Esophagus muscularis mucosa (tissue), 4 donors: ENCODE data around the gene LCE3E. TPM values are rescaled to one million over a fixed set of nuclear protein-coding genes. Genes with fewer than 3 reads are reported as not detected.
A peak's percentile ranks its signal among the peaks of the same experiment; 100 is the strongest.

Source experiments
- DNase-seq: peaks from one replicate; pipeline ENCODE4 v3.0.0-alpha.2; 2017; ENCODE audit errors: extremely low spot score
- H3K27ac ChIP-seq, 4 donors: fragments of 200-600 bp; sonication (generic); replicated peaks in 1 of 4; 1 replicate in 3 of 4; 2 replicates in 1 of 4; pipeline ENCODE4 v1.5.1; 2016 to 2019; ENCODE audit warnings: mild to moderate bottlenecking in 1 of 4
- H3K27me3 ChIP-seq, 4 donors: fragments of 200-600 bp; sonication (generic); one replicate each; pipeline versions ENCODE4 v1.5.1 to v1.6.0; 2016 to 2019
- H3K36me3 ChIP-seq, 4 donors: fragments of 200-600 bp; sonication (generic); one replicate each; pipeline ENCODE4 v1.5.1; 2016 to 2019
- H3K4me1 ChIP-seq, 4 donors: fragments of 200-600 bp; sonication (generic); one replicate each; pipeline ENCODE4 v1.5.1; 2016 to 2019
- H3K4me3 ChIP-seq, 4 donors: fragments of 200-600 bp; sonication (generic); 1 replicate in 2 of 4; 2 replicates in 2 of 4; pipeline ENCODE4 v1.5.1; 2016 to 2019; ENCODE audit warnings: mild to moderate bottlenecking in 4 of 4, moderate library complexity in 1 of 4
- H3K9me3 ChIP-seq, 4 donors: fragments of 200-600 bp; sonication (generic); 1 replicate in 3 of 4; 2 replicates in 1 of 4; pipeline ENCODE4 v1.5.1; 2016 to 2019
- EP300 ChIP-seq: sonication (generic); formaldehyde crosslinking; IDR thresholded peaks from one replicate; pipeline ENCODE4 v1.6.1; 2017; ENCODE audit warnings: antibody characterized with exemption
- POLR2A ChIP-seq: fragments of 450-650 bp; IDR thresholded peaks from one replicate; pipeline ENCODE4 v1.6.1; 2017; ENCODE audit warnings: antibody characterized with exemption, moderate library complexity, mild to moderate bottlenecking, low read depth
- POLR2AphosphoS5 ChIP-seq, 2 donors: sonication (generic); formaldehyde crosslinking; IDR thresholded peaks; one replicate each; pipeline ENCODE4 v1.6.1; 2017; ENCODE audit warnings: antibody characterized with exemption in 2 of 2
- WGBS: methylation state at CpG from one replicate; pipeline ENCODE4 v1.1.5; 2018; 5-methylcytosine and 5-hydroxymethylcytosine counted together
- intact Hi-C: fragments of 100-400 bp; cut with DNase I; formaldehyde crosslinking; loops from one replicate; pipeline ENCODE4 v1.15.1; 2023
- total RNA-seq, 4 donors: library from RNA; depleted of rRNA; stranded (reverse); fragments of >200 nt; gene quantifications; one replicate each; pipeline versions ENCODE4 v1.1.0 to v1.2.1, GENCODE V29; 2016
- TF ChIP-seq, protein P1 (sequence below), 3 experiments: fragments of 200-600 bp in 2 of 3; fragments of 450-650 bp in 1 of 3; sonication (generic) in 2 of 3; IDR thresholded peaks; one replicate each; pipeline ENCODE4 v1.5.1; 2017 to 2019; ENCODE audit warnings: antibody characterized with exemption in 3 of 3, mild to moderate bottlenecking in 2 of 3, moderate library complexity in 1 of 3

LCE3E gene
- total RNA-seq, 4 donors from 2014 or later: not detected

DNA sequence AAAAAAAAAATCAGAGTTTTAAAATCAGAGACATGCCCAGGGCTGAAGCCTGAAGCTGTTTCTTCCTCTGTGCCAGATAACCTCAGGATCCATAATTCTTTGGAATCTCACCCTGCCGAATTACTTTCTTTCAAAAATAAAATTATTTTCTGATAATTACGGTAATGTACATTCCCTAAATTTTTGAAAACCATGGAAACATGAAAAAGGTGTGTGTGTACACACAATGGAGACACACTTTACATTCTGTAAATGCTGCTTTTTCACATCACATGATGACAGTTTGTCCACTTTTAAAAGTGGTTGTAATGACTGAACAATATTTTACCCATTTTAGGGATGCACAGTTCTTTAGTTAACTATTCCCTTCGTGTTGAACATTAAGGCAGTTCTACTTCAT, 30.8 kb downstream of the LCE3E start:
- Histone ChIP-seq H3K4me3 (no peak overlapping the region), H3K4me1 (no peaks in the 10 kb centered on the region), H3K27me3 (peaks cover 0 to 10% (median 0%) of the 10 kb centered on the region in 4 donors), H3K27ac (no peak overlapping the region), H3K36me3 (no peaks in the 10 kb centered on the region), H3K9me3 (peaks cover 0 to 12% (median 0%) of the 10 kb centered on the region in 4 donors)
- no peak for TF ChIP-seq POLR2AphosphoS5 (IDR thresholded peaks at IDR 0.05)
- TF ChIP-seq, protein P1, sequence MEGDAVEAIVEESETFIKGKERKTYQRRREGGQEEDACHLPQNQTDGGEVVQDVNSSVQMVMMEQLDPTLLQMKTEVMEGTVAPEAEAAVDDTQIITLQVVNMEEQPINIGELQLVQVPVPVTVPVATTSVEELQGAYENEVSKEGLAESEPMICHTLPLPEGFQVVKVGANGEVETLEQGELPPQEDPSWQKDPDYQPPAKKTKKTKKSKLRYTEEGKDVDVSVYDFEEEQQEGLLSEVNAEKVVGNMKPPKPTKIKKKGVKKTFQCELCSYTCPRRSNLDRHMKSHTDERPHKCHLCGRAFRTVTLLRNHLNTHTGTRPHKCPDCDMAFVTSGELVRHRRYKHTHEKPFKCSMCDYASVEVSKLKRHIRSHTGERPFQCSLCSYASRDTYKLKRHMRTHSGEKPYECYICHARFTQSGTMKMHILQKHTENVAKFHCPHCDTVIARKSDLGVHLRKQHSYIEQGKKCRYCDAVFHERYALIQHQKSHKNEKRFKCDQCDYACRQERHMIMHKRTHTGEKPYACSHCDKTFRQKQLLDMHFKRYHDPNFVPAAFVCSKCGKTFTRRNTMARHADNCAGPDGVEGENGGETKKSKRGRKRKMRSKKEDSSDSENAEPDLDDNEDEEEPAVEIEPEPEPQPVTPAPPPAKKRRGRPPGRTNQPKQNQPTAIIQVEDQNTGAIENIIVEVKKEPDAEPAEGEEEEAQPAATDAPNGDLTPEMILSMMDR (IDR thresholded peaks at IDR 0.05): no peak
- DNase-seq: no peak
- 75% methylated on average over 3 of the region's 3 CpGs for WGBS
- intact Hi-C loops: no loop called here

DNA sequence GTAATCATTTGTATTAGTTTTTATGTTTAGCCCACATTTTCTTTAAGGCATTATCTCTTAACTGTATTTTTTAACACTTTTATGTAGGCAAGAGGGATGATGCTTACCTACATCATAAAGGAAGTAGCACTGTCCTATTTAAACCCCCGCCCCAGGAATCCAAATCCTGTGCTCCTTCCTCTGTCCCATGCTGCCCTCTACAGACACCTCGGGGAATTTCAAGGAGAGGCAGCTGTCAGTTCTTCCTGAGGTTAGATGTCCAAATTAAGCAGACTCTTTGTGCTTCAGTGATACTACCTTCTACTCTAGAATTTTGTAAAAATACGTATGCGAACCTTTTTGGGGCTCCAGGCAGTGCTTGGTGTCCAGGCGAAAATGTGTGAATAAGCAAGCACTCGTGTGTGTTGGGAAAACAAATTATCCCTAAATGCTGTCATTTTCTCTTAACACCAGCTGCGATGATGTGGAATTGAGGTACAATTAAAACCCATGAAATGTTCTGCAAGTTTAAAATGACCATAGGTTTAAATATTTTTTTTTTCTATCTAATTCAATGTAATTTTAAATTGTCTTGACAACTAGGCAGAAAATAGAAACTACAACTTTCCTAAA, 33.1 kb downstream of the LCE3E start:
- no peak overlapping the region for H3K27ac ChIP-seq
- WGBS: 26% methylated on average over 7 of the region's 7 CpGs
- H3K4me3 ChIP-seq: no peak overlapping the region
- no peaks in the 10 kb centered on the region for H3K36me3 ChIP-seq
- peaks cover 0 to 10% (median 0%) of the 10 kb centered on the region in 4 donors for H3K27me3 ChIP-seq
- no peak for DNase-seq
- no peaks in the 10 kb centered on the region for H3K4me1 ChIP-seq
- TF ChIP-seq POLR2AphosphoS5 (IDR thresholded peaks at IDR 0.05) (no peak), EP300 (no peak), POLR2A (no peak)
- TF ChIP-seq, protein P1 (IDR thresholded peaks at IDR 0.05): peak in 2 of 3 experiments; percentile 11 to 32
- intact Hi-C loops: no loop called here
- peaks cover 0 to 14% (median 0%) of the 10 kb centered on the region in 4 donors for H3K9me3 ChIP-seq

DNA sequence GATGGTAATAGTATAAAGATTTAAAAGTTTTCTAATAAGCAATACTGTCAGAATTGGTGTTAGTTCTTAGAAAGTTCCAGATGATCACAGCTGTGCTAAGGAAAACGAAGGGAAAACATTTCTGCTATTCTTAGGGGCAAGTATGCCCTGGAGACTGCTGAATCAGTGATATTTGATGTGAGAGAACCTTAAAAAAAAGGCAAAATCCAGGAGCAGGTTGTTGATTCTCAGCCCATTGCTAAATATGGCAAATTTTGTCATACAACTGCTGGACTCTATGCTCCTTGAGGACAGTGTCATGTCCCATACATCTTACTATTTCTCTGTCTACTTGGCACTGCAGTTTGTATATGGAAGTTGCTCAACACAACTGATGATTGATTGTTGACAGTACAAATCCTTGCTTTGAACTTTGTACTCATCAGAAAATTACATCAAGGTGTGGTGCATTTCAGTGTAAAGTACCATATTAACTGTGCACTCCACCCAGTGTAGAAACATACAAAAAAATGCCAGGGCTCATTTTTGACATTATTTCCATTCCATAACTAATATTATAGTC, 41.4 kb downstream of the LCE3E start:
- H3K4me3 ChIP-seq: no peak overlapping the region
- no peak overlapping the region for H3K27ac ChIP-seq
- H3K36me3 ChIP-seq: no peaks in the 10 kb centered on the region
- TF ChIP-seq EP300 (no peak), POLR2A (no peak), POLR2AphosphoS5 (IDR thresholded peaks at IDR 0.05) (no peak)
- TF ChIP-seq, protein P1 (IDR thresholded peaks at IDR 0.05): no peak
- DNase-seq: no peak
- intact Hi-C loops: no loop called here
- 7% methylated on average over 1 of the region's 1 CpG for WGBS
- H3K9me3 ChIP-seq: peaks cover 0 to 12% (median 4%) of the 10 kb centered on the region in 4 donors
- H3K4me1 ChIP-seq: no peaks in the 10 kb centered on the region
- H3K27me3 ChIP-seq: peaks cover 0 to 3% (median 0%) of the 10 kb centered on the region in 4 donors

DNA sequence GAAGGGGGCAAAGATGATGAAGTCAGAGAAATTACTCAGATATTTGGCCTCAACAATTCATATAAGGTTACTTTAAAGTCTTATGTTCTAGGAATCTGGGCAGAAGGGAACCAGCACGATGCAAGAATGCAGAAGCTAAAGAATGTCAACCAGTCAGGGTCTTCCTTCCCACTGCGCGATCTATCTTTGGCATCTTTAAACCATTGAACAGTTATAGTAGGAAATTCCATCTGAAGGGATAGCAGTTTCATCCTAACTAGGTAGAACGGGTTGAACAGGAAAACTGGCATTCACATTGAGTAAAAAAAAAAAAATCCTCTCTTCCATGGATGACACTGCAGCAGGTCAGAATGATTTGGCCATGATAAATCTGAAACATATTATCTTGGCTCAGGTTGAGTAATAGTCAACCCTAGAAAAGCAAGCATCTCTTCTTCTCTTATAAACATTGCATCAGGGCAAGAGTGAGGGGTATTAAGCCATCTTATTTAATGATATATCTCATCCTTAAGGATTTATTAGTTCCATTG, 46.0 kb downstream of the LCE3E start:
- Histone ChIP-seq H3K27ac (no peak overlapping the region), H3K4me1 (peaks cover under 1 to 2% (median 1%) of the 10 kb centered on the region in 4 donors), H3K36me3 (no peaks in the 10 kb centered on the region), H3K9me3 (peaks cover 0 to 8% (median 4%) of the 10 kb centered on the region in 4 donors), H3K27me3 (peaks cover 0 to 24% (median 3%) of the 10 kb centered on the region in 4 donors), H3K4me3 (no peak overlapping the region)
- DNase-seq: peak; percentile 64
- intact Hi-C loops: no loop called here
- 65% methylated on average over 4 of the region's 4 CpGs for WGBS
- TF ChIP-seq POLR2AphosphoS5 (IDR thresholded peaks at IDR 0.05): no peak
- TF ChIP-seq, protein P1 (IDR thresholded peaks at IDR 0.05): no peak
- TF ChIP-seq POLR2A: no peak
- TF ChIP-seq EP300: no peak
